ENCODE results near the gene DHCR24.

The DHCR24 gene

DNA sequence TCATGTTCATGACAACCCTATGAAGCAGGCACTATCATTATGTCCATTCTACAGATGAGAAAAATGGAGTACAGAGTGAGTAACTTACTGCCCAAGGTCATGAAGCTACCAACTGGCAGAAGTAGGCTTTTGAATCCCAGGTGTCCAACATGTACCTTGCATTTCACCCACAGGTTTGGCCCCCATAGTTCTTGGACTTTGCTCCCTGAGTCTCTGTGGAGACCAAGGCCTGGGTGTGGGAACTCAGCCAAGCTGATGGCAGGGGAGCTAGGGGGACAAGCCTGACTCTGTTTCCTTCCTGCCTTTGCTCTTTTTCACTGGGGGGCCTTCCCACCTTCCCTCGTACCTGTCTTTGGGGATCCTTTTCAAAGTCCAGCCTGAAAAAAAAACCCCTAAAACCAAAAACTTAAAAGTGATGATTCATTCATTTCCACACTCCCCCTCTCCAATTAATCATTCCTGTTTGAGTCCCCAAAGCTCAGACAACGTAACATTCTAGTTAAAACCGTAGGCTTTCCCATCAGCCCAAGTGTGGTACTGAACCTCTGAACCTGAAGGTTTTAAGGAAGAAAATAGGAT is 77.4 kb downstream of the DHCR24 start:
- no peak for TF ChIP-seq ARNT (IDR thresholded peaks at IDR 0.05)
- TF ChIP-seq L3MBTL2 (conservative IDR thresholded peaks at IDR 0.05): no peak
- TF ChIP-seq HDGF (IDR thresholded peaks at IDR 0.05; ENCODE audit: borderline replicate concordance): no peak
- TF ChIP-seq ZNF384 (IDR thresholded peaks at IDR 0.05): no peak
- no peak for TF ChIP-seq ELF4 (IDR thresholded peaks at IDR 0.05)
- no peak for TF ChIP-seq CTBP1 (IDR thresholded peaks at IDR 0.05; ENCODE audit: borderline replicate concordance)
- TF ChIP-seq FOXA1 (IDR thresholded peaks at IDR 0.05): no peak
- TF ChIP-seq NFRKB (IDR thresholded peaks at IDR 0.05): no peak
- no peak for TF ChIP-seq SUZ12 (IDR thresholded peaks at IDR 0.05)
- TF ChIP-seq, protein P1, sequence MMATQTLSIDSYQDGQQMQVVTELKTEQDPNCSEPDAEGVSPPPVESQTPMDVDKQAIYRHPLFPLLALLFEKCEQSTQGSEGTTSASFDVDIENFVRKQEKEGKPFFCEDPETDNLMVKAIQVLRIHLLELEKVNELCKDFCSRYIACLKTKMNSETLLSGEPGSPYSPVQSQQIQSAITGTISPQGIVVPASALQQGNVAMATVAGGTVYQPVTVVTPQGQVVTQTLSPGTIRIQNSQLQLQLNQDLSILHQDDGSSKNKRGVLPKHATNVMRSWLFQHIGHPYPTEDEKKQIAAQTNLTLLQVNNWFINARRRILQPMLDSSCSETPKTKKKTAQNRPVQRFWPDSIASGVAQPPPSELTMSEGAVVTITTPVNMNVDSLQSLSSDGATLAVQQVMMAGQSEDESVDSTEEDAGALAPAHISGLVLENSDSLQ (IDR thresholded peaks at IDR 0.05): no peak
- TF ChIP-seq TARDBP (IDR thresholded peaks at IDR 0.05): no peak
- no peak for TF ChIP-seq SP1 (IDR thresholded peaks at IDR 0.05)
- TF ChIP-seq FOXM1 (IDR thresholded peaks at IDR 0.05; ENCODE audit: borderline replicate concordance): no peak
- POLR2A ChIA-PET: no interaction called here
- CTCF ChIA-PET: interaction anchor here (0.6 to 1.6 kb wide), 3 partner anchors 10 to 861 kb away, joined by 3 to 5 read pairs (median 3); no protein-coding TSS in a partner anchor
- no peak for DNase-seq (ENCODE audit: extremely low spot score)

DNA sequence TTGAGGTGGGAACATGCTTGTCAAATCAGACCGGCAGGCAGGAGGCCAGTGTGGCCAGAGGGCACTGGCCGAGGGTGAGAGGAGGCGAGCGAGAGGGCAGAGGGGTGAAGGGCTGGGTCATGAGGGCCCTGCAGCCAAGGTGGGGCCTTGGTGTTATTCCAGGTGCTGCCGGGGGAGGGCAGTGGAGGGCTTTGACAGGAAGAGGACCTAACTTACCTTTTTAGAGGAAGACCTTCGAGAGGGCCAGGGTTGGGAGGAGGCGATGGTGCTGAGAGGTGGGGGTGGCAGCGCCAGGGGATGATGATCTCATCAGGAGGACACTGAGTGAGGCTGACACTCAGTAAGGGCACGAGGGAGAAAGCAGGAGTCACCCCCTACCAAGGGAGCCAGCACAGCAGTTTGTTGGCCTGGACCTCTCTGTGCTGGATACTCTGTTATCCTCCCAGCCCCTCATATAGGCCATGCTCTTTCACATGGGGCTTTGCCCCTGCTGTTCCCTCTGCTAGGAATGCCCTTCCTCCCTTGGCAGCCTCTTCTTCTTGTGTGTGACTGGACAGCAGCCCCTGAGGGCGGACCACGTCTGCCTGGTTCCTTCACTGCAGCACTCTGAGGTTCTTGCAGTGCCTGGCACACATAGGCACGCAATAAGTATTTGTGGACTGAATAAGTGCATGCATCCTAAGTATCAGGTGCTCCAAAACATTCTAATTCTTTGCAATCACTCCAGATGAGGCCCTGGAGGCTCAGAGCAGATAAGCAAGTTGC is 78.4 kb downstream of the DHCR24 start:
- POLR2A ChIA-PET: no interaction called here
- DNase-seq (ENCODE audit: extremely low spot score): peak; percentile 61
- CTCF ChIA-PET: interaction anchor here (1.1 to 1.6 kb wide), 2 partner anchors 9 to 134 kb away, joined by 3 to 5 read pairs; no protein-coding TSS in a partner anchor
- TF ChIP-seq NFRKB (IDR thresholded peaks at IDR 0.05) (no peak), L3MBTL2 (conservative IDR thresholded peaks at IDR 0.05) (no peak), FOXK2 (IDR thresholded peaks at IDR 0.05) (no peak), FOXM1 (IDR thresholded peaks at IDR 0.05; ENCODE audit: borderline replicate concordance) (no peak), SP1 (IDR thresholded peaks at IDR 0.05) (no peak), TARDBP (IDR thresholded peaks at IDR 0.05) (no peak), LEF1 (IDR thresholded peaks at IDR 0.05; ENCODE audit: borderline replicate concordance) (no peak), CTBP1 (IDR thresholded peaks at IDR 0.05; ENCODE audit: borderline replicate concordance) (no peak)
- TF ChIP-seq, protein P1 (IDR thresholded peaks at IDR 0.05): no peak

DNA sequence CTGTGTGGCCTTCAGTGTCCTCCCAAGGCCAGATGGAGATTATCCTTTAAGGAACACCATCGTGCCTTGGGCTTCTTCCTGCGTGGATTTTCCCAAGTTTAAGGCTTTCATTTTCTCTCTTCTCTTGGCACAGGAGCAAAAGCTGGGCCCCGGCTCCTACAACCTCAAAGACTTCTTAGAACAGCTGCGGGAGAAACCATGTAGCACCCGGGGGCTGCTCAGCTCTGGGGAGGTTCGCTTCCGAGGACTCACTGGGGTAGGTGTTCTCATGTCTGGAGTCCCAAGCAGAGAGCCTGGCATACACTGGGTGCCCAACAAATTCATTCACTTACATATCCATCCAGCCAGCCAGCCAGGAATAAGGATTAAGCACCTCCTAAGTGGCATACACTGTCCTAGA is 79.2 kb downstream of the DHCR24 start:
- TF ChIP-seq BHLHE40 (IDR thresholded peaks at IDR 0.05; ENCODE audit: borderline replicate concordance): no peak
- TF ChIP-seq L3MBTL2 (conservative IDR thresholded peaks at IDR 0.05): no peak
- no peak for TF ChIP-seq HDGF (IDR thresholded peaks at IDR 0.05; ENCODE audit: borderline replicate concordance)
- no peak for TF ChIP-seq CTBP1 (IDR thresholded peaks at IDR 0.05; ENCODE audit: borderline replicate concordance)
- no peak for TF ChIP-seq SP1 (IDR thresholded peaks at IDR 0.05)
- TF ChIP-seq FOXM1 (IDR thresholded peaks at IDR 0.05; ENCODE audit: borderline replicate concordance): no peak
- TF ChIP-seq LEF1 (IDR thresholded peaks at IDR 0.05; ENCODE audit: borderline replicate concordance): no peak
- no peak for TF ChIP-seq FOXK2 (IDR thresholded peaks at IDR 0.05)
- TF ChIP-seq FOXA1 (IDR thresholded peaks at IDR 0.05): no peak
- CTCF ChIA-PET: interaction anchor here (1.0 kb wide), 1 partner anchor 15 kb away, joined by 3 read pairs; no protein-coding TSS in a partner anchor
- no peak for DNase-seq (ENCODE audit: extremely low spot score)
- POLR2A ChIA-PET: no interaction called here

DNA sequence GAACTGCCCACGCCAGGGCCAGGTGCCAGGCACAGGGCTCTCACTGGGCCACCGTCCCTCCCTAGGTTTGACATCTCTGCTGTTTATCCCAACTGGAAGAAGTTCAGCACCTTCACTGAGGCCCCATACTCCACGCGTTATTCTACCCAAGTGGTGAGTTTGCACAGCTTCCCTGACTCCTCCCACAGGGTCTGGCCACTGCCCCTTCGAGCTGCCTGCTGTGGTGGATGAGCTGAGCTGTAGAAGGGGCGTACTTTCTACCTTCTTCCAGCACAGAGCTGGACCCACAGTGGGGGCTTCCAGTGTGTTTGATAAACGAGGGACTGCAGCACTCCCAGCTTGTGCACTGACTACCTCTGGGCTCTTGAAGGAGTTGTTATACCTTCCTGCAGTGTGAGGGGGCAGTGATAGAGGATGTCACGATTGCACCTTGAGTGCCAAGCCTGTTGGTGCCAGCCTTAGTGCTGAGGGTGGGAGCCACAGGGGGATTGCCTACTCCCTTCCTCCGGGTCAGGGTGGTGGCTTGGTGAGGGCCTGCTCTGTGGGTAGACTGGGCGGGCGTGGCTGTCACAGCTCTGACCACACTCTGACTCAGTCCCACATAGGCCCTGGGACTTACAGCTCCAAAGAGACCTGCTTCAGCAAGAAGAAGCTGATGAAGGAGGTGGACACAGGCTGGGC is 79.9 kb downstream of the DHCR24 start:
- no peak for DNase-seq (ENCODE audit: extremely low spot score)
- no peak for TF ChIP-seq LEF1 (IDR thresholded peaks at IDR 0.05; ENCODE audit: borderline replicate concordance)
- CTCF ChIA-PET: interaction anchor here (0.6 to 1.0 kb wide), 3 partner anchors 15 to 747 kb away, joined by 3 to 6 read pairs (median 5); no protein-coding TSS in a partner anchor
- POLR2A ChIA-PET: no interaction called here

DNA sequence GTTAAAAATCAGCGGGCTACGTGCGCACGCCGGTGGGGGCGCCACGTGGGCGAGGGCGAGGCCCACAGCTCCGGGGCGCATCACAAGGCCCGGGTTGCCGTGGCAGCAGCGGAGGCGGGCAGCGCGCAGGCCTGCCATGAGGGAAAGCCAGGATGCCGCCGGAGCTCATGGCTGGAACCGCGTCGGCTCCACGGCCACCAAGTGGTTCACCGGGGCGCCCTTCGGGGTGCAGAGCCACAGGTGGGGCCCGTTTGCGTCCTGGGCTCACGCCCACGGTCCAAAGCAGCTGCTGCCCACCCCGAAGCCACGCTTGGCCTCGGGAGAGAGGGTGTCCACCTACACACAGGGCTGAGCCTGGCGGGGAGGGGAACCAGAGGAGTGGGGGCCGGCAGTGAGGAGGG is 81.0 kb downstream of the DHCR24 start:
- ChIA-PET POLR2A (no interaction called here), CTCF (no interaction called here)
- no peak for DNase-seq (ENCODE audit: extremely low spot score)
- no peak for TF ChIP-seq SUZ12 (IDR thresholded peaks at IDR 0.05)
- no peak for TF ChIP-seq LEF1 (IDR thresholded peaks at IDR 0.05; ENCODE audit: borderline replicate concordance)
- no peak for TF ChIP-seq FOXM1 (IDR thresholded peaks at IDR 0.05; ENCODE audit: borderline replicate concordance)
- TF ChIP-seq SP1 (IDR thresholded peaks at IDR 0.05): no peak
- no peak for TF ChIP-seq BHLHE40 (IDR thresholded peaks at IDR 0.05; ENCODE audit: borderline replicate concordance)
- no peak for TF ChIP-seq FOXK2 (IDR thresholded peaks at IDR 0.05)
- no peak for TF ChIP-seq CTBP1 (IDR thresholded peaks at IDR 0.05; ENCODE audit: borderline replicate concordance)
- no peak for TF ChIP-seq TARDBP (IDR thresholded peaks at IDR 0.05)
- TF ChIP-seq ZNF384 (IDR thresholded peaks at IDR 0.05): no peak
- no peak for TF ChIP-seq ELF4 (IDR thresholded peaks at IDR 0.05)
- no peak for TF ChIP-seq HDGF (IDR thresholded peaks at IDR 0.05; ENCODE audit: borderline replicate concordance)
- no peak for TF ChIP-seq FOXA1 (IDR thresholded peaks at IDR 0.05)
- TF ChIP-seq, protein P1 (IDR thresholded peaks at IDR 0.05): no peak
- TF ChIP-seq NFRKB (IDR thresholded peaks at IDR 0.05): no peak
- no peak for TF ChIP-seq L3MBTL2 (conservative IDR thresholded peaks at IDR 0.05)
- no peak for TF ChIP-seq ARNT (IDR thresholded peaks at IDR 0.05)

DNA sequence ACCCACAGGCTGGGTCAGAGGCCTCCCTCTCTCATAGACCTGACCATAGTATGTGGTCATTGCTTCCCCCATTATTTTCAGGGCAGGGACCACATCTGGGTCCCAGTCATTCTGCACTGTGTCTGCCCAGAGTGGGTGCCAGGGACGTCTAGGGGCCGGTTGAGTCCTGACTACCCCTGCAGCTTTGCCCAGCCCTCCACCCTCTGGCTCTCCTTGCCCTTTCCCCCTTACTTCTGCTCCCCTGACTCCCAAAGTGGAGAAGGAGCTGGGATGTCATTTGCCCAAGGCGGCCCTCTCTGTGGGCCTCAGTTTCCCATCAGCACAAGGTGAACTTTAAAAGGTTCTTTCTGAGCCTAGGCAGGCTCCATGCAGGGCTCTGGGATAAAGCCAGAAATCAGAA is 81.5 kb downstream of the DHCR24 start:
- ChIA-PET POLR2A (no interaction called here), CTCF (no interaction called here)
- TF ChIP-seq FOXA1 (IDR thresholded peaks at IDR 0.05) (no peak), ELF4 (IDR thresholded peaks at IDR 0.05) (no peak), FOXK2 (IDR thresholded peaks at IDR 0.05) (no peak), SUZ12 (IDR thresholded peaks at IDR 0.05) (no peak), LEF1 (IDR thresholded peaks at IDR 0.05; ENCODE audit: borderline replicate concordance) (no peak), NFRKB (IDR thresholded peaks at IDR 0.05) (no peak), CTBP1 (IDR thresholded peaks at IDR 0.05; ENCODE audit: borderline replicate concordance) (no peak), HDGF (IDR thresholded peaks at IDR 0.05; ENCODE audit: borderline replicate concordance) (no peak), L3MBTL2 (conservative IDR thresholded peaks at IDR 0.05) (no peak), ARNT (IDR thresholded peaks at IDR 0.05) (no peak), BHLHE40 (IDR thresholded peaks at IDR 0.05; ENCODE audit: borderline replicate concordance) (no peak), SP1 (IDR thresholded peaks at IDR 0.05) (no peak), ZNF384 (IDR thresholded peaks at IDR 0.05) (no peak), TARDBP (IDR thresholded peaks at IDR 0.05) (no peak), FOXM1 (IDR thresholded peaks at IDR 0.05; ENCODE audit: borderline replicate concordance) (no peak)
- TF ChIP-seq, protein P1 (IDR thresholded peaks at IDR 0.05): no peak

More for the DNA sequence above, 81.5 kb downstream of the DHCR24 start:
- no peak for DNase-seq (ENCODE audit: extremely low spot score)
